Thymus (tissue), 11 donors: Measurements from ENCODE around the gene PPP1R16B. TPM values are rescaled to one million over a fixed set of nuclear protein-coding genes. Genes with fewer than 3 reads are reported as not detected.

Experiments
- DNase-seq, 9 donors: peaks; one replicate each; pipeline ENCODE4 v3.0.0-alpha.2; 2013; ENCODE audit warnings: low spot score in 9 of 9, low read depth in 6 of 9, missing footprints in 1 of 9
- H3K27ac ChIP-seq, 2 donors: one replicate each; pipeline ENCODE4 v1.5.1; 2013; ENCODE audit warnings: control low read depth in 1 of 2, low read depth in 1 of 2, low read length in 1 of 2, mild to moderate bottlenecking in 1 of 2, moderate library complexity in 1 of 2
- H3K27me3 ChIP-seq, 2 donors: one replicate each; pipeline ENCODE4 v1.5.1; 2013; ENCODE audit warnings: low read length in 1 of 2; ENCODE audit not compliant: control insufficient read depth in 2 of 2, insufficient read depth in 1 of 2
- H3K36me3 ChIP-seq, 2 donors: one replicate each; pipeline ENCODE4 v1.5.1; 2013; ENCODE audit warnings: low read length in 1 of 2, mild to moderate bottlenecking in 1 of 2, moderate library complexity in 1 of 2; ENCODE audit not compliant: control insufficient read depth in 2 of 2, insufficient read depth in 2 of 2
- H3K4me1 ChIP-seq, 2 donors: one replicate each; pipeline ENCODE4 v1.5.1; 2013; ENCODE audit warnings: low read length in 2 of 2; ENCODE audit not compliant: control insufficient read depth in 2 of 2, insufficient read depth in 2 of 2
- H3K4me3 ChIP-seq, 2 donors: one replicate each; pipeline ENCODE4 v1.5.1; 2013; ENCODE audit warnings: low read length in 2 of 2, control low read depth in 1 of 2, mild to moderate bottlenecking in 1 of 2
- H3K9me3 ChIP-seq, 2 donors: one replicate each; pipeline ENCODE4 v1.5.1; 2013; ENCODE audit warnings: low read length in 1 of 2, mild to moderate bottlenecking in 1 of 2; ENCODE audit not compliant: control insufficient read depth in 2 of 2, insufficient read depth in 1 of 2
- WGBS: extraction: QIAGEN DNeasy Blood & Tissue Kit; methylation state at CpG from one replicate; pipeline ENCODE4 v1.1.7; 2013; 5-methylcytosine and 5-hydroxymethylcytosine counted together
- polyA plus RNA-seq: library from polyadenylated mRNA; stranded (reverse); fragments of 200-250 nt; gene quantifications from one replicate; pipeline ENCODE4 v1.2.3, GENCODE V29; 2013
- total RNA-seq: library from RNA; stranded (reverse); fragments of 120-200 nt; gene quantifications from one replicate; pipeline ENCODE4 v1.2.4, GENCODE V29; 2013
- donor health status: healthy.

Gene PPP1R16B
- total and polyA plus RNA-seq, 2 donors: 13.8 to 16.8 TPM

GRCh38 chr20:38882600-38882999, 77.1 kb downstream of the PPP1R16B start:
- peaks cover 3 to 14% of the 10 kb centered on the region in 2 donors for H3K4me1 ChIP-seq
- H3K4me3 ChIP-seq: no peak overlapping the region
- DNase-seq: no peak
- peaks cover 0 to 5% of the 10 kb centered on the region in 2 donors for H3K36me3 ChIP-seq
- H3K27me3 ChIP-seq: no peaks in the 10 kb centered on the region
- 98% methylated on average over 2 of the region's 2 CpGs for WGBS
- no peak overlapping the region for H3K27ac ChIP-seq
- no peaks in the 10 kb centered on the region for H3K9me3 ChIP-seq

GRCh38 chr20:38883081-38883980, 77.8 kb downstream of the PPP1R16B start:
- DNase-seq: no peak
- H3K4me3 ChIP-seq: no peak overlapping the region
- H3K27me3 ChIP-seq: no peaks in the 10 kb centered on the region
- H3K27ac ChIP-seq: no peak overlapping the region
- WGBS: 84% methylated on average over 20 of the region's 20 CpGs
- H3K36me3 ChIP-seq: peaks cover 0 to 5% of the 10 kb centered on the region in 2 donors
- H3K9me3 ChIP-seq: no peaks in the 10 kb centered on the region
- peaks cover 3 to 14% of the 10 kb centered on the region in 2 donors for H3K4me1 ChIP-seq

- no peak for DNase-seq
- peaks cover 0 to 5% of the 10 kb centered on the region in 2 donors for H3K36me3 ChIP-seq
- H3K4me3 ChIP-seq: no peak overlapping the region
- H3K27me3 ChIP-seq: no peaks in the 10 kb centered on the region
- no peak overlapping the region for H3K27ac ChIP-seq
- H3K9me3 ChIP-seq: no peaks in the 10 kb centered on the region
- WGBS: 98% methylated on average over 13 of the region's 13 CpGs
- peaks cover 3 to 12% of the 10 kb centered on the region in 2 donors for H3K4me1 ChIP-seq
Observed at GRCh38 chr20:38883981-38884733, 78.7 kb downstream of the PPP1R16B start.

- Histone ChIP-seq H3K9me3 (no peaks in the 10 kb centered on the region), H3K27ac (no peak overlapping the region), H3K36me3 (peaks cover 0 to 8% of the 10 kb centered on the region in 2 donors), H3K27me3 (no peaks in the 10 kb centered on the region), H3K4me3 (no peak overlapping the region), H3K4me1 (peaks cover 3 to 8% of the 10 kb centered on the region in 2 donors)
- WGBS: 95% methylated on average over 6 of the region's 6 CpGs
- DNase-seq: no peak
Observed at GRCh38 chr20:38885357-38885756, 79.9 kb downstream of the PPP1R16B start.

DNA sequence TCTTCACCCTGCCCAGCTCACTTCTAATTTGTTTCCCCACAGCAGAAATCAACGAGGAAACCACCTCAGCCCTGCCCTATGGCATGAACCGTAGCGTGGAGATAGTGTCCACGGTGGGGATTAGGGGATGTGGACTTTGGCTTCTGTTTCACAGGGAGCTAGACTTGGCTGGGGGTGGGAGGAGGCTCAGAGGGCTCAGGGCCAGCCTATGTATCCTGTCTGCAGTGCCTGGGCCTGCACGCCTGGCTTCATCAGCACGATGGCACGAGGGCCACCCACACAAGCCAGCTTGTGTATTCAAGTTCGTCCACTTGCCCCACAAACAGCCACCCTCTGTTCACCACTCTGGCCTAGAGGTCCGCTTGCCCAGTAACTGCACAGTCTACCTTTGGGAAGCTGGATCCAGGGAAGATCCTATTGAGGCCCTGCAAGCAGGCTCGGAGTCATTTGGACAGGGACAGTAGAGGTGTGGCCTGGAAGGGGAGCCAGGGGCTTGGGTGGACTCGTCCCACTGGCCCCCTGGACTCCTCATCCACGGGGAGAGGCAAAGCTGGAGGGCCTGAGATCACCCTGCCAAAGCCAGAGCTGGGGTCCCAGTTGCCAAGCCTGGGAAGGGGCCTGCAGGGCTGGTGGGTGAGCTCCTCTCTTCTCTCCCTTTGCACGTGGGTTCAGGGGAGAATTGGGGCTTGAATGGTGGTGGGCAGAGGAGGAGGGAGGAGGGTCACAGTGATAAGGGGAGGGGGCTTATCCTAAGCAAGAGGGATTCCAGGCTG, 82.7 kb downstream of the PPP1R16B start:
- no peaks in the 10 kb centered on the region for H3K27me3 ChIP-seq
- H3K27ac ChIP-seq: no peak overlapping the region
- H3K36me3 ChIP-seq: peaks cover 0 to 12% of the 10 kb centered on the region in 2 donors
- H3K4me3 ChIP-seq: no peak overlapping the region
- H3K9me3 ChIP-seq: no peaks in the 10 kb centered on the region
- peaks cover 3 to 6% of the 10 kb centered on the region in 2 donors for H3K4me1 ChIP-seq
- WGBS: 93% methylated on average over 13 of the region's 13 CpGs
- no peak for DNase-seq

- Histone ChIP-seq H3K9me3 (no peaks in the 10 kb centered on the region), H3K27ac (no peak overlapping the region), H3K4me1 (peaks cover 6 to 10% of the 10 kb centered on the region in 2 donors), H3K36me3 (peaks cover 0 to 9% of the 10 kb centered on the region in 2 donors), H3K27me3 (no peaks in the 10 kb centered on the region), H3K4me3 (no peak overlapping the region)
- WGBS: 96% methylated on average over 2 of the region's 2 CpGs
- no peak for DNase-seq
Observed at GRCh38 chr20:38889050-38889449, 83.6 kb downstream of the PPP1R16B start.

GRCh38 chr20:38889792-38890496, 84.4 kb downstream of the PPP1R16B start:
- Histone ChIP-seq H3K27me3 (no peaks in the 10 kb centered on the region), H3K4me3 (no peak overlapping the region), H3K9me3 (no peaks in the 10 kb centered on the region), H3K36me3 (peaks cover 0 to 9% of the 10 kb centered on the region in 2 donors), H3K27ac (no peak overlapping the region), H3K4me1 (peaks cover 6 to 10% of the 10 kb centered on the region in 2 donors)
- DNase-seq: no peak
- 94% methylated on average over 13 of the region's 13 CpGs for WGBS

GRCh38 chr20:38890497-38890818, 85.0 kb downstream of the PPP1R16B start:
- DNase-seq: no peak
- Histone ChIP-seq H3K4me1 (peaks cover 6 to 10% of the 10 kb centered on the region in 2 donors), H3K36me3 (peaks cover 0 to 9% of the 10 kb centered on the region in 2 donors), H3K27me3 (no peaks in the 10 kb centered on the region), H3K4me3 (no peak overlapping the region), H3K9me3 (no peaks in the 10 kb centered on the region), H3K27ac (no peak overlapping the region)
- WGBS: 93% methylated on average over 3 of the region's 3 CpGs
